Measurements from ENCODE around the gene AFTPH. TPM values are rescaled to one million over a fixed set of nuclear protein-coding genes. Genes with fewer than 3 reads are reported as not detected.
A peak's percentile ranks its signal among the peaks of the same experiment; 100 is the strongest.
"Not testable (repeated sequence)": the region's sequence is repeated elsewhere in the genome, so short reads cannot be mapped to it uniquely, and the experiment has no call there.

AFTPH gene
- total RNA-seq, 1 experiment from 2014 or later, result 19.0 TPM

DNA sequence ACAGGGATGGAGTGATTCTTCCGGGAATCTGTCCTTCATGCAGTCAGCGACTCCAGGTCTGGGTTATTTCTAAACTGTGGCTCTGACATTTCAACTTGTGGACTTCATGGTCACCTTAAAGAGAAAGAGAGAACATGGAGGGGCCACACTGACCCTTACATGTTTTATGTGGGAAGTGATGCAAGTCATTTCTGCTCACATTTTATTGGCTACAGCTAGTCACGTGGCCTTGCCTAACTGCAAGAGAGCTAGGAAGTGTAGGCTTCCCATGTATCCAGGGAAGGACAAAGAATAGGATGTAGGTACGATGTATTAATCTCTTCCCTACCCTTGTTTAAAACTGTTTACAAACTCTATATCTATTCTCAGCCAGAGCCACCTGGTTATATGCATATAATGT lies 30.3 kb upstream of the AFTPH start:
- no peak for DNase-seq (ENCODE audit: low read depth)

DNA sequence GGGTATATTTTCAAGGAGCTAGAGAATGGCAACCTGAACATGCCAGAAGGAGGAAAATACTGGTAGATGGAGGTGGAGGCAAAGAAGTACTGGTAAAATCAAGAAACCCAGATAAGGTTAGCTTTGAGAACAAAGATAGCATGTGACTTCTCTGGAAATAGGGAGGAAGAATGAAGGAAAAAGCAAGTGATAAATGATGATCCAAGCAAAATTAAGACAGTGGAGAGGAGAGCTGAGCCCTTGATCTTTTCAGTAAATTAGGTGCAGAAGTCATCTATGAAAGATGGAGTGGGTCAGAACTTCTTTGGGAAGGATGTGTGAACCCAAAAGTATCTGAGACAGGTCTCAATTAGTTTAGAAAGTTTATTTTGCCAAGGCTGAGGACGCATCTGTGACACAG lies 25.7 kb upstream of the AFTPH start:
- no peak for DNase-seq (ENCODE audit: low read depth)

DNA sequence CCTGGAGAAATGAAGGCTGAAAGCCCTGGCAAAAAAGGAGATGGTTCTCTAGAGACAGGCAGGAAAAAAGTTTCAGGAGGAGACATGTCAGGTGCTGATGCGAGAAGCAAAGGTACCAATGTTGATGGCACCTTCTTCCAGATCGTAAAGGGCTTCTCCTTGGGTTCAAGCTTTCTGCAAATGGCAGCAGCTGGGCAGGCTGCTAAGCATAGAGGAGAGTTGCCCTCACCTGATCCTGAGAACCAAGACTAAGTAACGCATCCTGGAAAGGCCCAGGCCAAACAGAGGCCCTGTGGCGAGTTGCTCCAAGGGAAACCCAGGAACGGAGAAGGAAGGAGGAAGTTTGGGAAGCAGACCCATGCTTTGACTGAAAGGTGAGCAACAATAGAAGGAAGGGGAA lies 23.6 kb upstream of the AFTPH start:
- no peak for DNase-seq (ENCODE audit: low read depth)

DNA sequence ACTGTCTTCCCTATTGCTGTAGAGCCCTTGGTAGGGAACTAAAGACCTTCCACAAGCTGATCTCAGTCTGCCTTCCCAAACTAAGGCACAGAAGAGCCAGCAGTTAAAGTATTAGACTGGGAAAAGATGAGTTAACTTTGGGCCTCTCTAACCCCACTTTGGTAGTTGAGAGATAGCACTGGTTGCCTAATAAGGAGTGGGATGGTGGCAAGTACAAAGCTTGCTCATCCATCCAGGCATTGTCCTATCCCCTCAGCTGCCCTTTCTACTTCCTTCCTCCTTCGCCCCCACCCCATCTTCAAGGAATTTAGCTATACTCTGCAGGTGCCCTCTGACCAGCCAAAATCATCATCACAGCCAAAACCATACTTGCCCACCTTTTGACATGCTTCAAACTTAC lies 22.2 kb upstream of the AFTPH start:
- no peak for DNase-seq (ENCODE audit: low read depth)

DNA sequence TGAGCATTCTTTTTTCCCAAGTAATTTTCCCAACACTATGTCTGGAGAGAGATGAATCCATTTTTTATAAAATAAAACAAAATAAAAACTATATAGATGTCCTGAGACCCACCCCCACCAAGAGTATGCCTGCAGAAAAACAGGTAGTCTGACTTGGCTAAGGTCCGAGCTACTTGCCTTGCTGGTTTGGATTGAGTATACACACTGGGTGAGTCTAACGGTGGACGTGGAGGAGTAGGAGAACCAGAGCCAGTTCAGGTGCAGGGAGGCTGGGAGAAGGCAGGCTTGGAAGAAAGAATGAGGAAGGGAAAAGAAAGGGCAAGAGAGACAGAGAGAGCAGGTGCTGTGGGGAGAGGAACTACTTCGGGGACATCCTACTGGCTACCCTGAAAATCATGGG lies 21.3 kb upstream of the AFTPH start:
- DNase-seq (ENCODE audit: low read depth), result no peak

DNA sequence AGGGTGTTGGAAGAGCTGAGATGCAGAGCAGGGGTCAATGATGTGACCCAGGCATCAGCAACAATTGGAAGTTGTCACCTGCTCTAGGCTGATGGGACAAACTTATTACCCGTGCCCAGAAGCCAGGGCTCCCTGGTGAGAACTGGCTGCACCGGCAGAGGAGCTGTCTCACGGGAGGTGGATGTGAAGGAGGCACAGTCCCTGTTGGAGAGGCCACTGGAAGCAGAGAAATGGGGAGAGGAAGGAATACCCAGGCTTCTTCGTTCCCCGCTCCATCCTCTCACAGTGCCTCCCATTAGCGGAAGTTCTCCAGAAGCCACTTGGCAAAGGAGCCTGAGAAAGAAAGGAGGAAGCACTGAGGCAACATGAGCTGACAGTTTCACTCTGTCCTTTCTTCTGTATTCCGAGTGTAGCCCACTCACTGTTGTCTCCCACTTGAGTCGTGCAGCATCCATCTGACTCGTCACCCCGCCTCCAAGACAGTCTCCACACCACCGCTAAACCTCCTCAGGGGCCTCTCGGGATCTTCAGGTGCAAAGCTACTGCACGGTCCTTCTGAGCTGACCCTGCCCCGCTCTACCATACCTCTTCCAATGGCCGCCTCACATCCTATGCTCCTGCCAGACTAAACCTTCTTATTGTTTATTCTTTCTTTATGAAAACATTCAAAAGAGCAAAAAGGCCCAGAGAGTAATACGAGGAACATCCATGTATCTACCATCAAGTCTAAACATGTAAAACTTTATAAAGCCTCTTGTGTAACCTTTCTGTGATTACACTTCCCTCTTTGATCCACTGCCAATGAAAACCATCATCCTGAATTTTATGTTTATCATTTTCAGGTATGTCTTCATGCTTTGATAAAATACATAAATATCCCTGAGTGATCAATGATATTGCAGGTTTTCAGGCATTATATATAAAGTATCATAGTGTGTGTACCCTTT lies 19.1 kb upstream of the AFTPH start:
- no peak for DNase-seq (ENCODE audit: low read depth)

DNA sequence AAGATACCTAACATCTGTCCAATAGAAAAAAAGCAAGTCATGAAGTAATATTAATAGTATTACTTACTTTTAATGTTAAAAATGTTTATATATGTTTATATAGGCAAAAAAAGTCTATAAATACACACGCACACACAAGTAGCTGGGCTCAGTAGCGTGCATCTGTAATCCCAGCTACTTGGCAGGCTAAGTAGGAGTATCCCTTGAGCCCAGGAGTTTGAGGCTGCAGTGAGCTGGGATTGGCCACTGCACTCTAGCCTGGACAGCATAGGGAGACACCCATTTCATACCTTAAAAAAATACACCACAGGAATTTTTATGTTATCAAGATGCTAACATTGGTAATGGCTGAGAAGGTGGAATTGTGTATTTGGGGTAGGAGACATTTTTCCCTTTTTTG lies 17.4 kb upstream of the AFTPH start:
- no peak for DNase-seq (ENCODE audit: low read depth)

DNA sequence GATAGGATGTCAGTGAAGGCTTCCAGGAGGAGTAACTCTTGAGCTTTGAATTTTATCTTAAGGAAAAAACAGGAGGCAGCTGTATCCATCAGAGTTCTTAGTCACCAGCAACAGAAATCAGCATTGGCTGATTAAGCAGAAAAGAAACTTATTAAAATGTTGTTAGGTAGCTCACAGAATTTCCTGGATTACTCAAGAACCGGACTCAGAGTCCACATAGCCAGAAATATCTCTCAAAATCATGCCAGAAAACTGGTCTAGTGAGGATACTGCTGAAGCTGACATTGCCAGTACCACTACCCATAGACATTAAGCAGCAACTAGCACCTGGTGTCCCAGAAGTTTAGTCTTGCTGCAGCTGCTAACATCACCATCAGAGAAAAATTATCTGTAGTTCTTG lies 10.1 kb upstream of the AFTPH start:
- no peak for DNase-seq (ENCODE audit: low read depth)

DNA sequence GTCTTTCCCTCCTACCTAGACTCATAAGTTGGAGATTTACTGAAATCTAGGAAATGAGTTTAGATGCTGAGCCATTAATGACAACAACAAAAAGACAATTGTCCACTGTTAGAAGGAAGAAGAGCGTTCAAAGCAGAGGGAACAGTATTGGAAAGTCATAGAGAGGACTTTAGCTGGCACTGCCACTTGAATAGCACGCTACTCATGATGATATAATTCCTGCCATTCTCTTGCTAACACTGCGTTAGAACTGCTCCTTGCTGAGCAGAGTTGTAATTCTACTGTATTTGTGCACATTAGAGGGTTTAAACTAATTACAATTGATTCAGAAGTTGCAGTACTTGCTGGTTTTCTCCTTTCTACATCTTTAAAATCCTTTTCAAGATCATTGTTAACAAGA lies 9.0 kb upstream of the AFTPH start:
- DNase-seq (ENCODE audit: low read depth), result no peak

DNA sequence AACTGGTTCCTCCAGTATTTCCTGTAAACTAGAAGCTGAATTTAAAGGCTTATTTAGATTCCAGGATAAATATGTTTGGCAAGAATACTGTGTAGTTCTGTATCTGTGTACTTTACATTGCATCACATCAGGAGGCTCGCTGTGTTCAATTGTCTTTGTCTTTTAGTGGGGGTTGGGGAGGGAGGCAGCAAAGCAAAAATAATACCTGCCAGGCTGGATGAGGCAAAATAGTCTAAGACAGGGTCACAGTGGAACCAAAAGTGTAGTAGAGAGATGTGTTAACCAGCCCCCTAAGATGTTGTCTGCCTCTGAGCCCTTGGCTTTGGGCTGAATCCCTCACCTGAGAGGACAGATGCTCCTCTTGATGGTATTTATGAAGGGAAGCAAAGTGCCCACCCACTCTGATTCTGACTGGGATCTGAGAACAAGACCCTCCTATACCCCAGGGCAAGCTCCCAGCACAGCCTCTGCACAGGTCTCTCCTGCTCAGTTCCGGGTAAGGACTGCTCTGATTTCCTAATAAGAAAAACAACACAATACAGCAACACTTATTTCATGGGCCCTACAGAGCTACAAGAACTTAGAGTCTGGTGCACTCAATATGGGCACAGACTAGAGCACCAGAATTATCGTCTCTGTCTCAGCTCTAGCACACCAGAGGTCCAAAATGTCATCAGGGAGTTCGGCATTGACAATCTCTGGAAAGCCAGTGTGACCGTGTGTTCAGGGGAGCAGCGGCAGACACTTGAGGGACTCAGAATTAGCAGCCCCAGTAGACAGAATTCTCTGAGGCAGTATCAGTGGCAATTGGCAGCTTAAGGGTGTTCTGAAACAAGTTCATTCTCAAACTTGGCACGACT lies 7.2 kb upstream of the AFTPH start:
- no peak for DNase-seq (ENCODE audit: low read depth)

DNA sequence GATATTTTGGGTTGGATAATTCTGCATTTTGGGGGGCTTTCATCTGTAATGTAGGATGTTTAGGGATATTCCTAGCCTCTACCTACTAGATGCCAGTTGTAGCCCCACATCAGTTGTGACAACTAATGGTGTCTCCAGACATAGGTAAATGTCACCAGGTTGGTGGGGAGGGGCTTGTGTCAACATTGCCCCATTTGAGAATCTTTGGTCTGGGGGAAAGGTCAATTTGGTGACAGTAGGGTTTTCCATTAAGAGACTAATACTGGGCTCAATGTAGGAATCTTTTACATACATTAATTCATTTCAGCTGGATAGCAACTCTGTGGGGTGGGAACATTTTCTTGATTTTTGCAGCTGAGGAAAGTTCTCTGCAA lies 6.6 kb upstream of the AFTPH start:
- DNase-seq (ENCODE audit: low read depth), result no peak

DNA sequence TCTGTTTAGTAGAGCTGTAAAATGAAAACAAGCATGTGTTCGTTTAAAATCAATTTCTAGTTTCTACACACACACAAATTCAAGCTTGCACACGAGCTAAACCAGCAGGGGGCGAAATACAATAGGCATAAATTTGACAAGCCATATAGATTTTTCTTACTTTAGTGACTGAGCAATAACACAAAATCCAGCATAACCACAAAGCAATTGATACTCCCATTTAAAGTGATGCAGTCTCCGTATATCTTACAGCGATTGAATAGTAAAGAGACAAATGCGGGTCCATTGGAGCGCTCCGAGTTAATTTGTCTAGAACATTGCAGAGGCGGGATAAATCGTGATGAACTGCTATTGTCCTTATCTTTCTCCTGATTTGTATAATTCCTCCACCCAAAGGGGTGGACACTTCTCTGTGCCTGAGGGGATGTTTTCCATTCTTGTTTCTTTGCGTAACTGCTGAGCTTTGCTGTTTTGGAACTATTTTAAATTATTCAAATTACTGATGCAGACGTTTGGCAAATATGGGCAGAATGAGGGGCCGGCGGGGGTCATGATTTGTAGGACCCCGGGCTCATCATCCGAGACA lies 1.2 kb upstream of the AFTPH start:
- peak; percentile 72 for DNase-seq (ENCODE audit: low read depth)

DNA sequence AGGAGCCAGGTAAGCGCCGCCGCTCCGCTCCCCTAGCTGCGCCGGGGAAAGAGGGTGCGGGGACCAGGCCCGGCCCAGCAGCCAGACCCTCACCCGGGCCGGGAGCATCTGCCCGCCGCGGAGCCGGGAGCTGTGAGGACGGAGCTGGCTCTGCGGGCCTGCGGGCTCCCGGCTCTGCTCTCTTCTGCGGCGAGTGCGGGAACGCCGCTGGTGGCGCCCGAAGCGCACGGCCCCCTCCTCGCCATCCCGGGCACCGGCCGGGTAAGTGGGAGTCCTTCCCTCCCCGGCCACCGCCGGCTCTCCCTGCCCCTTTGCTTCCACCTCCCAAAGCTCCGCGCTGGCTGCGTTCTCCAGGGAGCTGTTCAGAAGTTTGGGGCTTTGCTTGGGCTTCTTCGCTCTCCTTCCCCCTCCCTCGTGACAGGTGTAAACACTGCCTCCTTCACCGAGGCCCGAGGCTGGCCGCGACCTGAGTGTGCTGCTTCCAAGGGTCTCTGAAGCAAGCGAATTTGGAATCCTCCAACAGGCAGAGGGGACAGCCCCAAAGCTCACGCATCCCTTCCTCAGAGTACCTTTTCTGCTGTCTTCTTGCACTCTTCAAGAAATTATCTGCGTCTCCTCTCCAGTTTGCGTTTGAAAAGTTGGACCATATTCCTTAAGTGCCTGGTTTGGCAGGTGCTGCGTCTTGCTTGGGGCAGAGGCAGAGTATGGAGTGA lies 632 bp downstream of the AFTPH start:
- DNase-seq (ENCODE audit: low read depth), result peak; percentile 30

DNA sequence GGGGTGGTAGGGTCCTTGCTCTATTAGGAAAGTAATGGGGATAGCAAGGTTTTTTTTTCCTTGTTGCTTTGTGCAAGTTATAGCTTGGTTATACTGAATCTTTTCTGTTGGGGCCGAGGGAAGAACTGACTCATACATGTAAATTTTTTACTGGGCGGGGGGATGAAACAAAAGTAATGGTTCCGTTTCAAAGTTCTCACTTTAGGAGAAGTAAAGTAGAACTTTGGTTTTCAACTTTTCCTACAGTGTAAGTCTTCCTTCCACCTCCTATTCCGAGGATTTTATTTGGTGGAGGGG lies 1.1 kb downstream of the AFTPH start:
- peak; percentile 29 for DNase-seq (ENCODE audit: low read depth)

DNA sequence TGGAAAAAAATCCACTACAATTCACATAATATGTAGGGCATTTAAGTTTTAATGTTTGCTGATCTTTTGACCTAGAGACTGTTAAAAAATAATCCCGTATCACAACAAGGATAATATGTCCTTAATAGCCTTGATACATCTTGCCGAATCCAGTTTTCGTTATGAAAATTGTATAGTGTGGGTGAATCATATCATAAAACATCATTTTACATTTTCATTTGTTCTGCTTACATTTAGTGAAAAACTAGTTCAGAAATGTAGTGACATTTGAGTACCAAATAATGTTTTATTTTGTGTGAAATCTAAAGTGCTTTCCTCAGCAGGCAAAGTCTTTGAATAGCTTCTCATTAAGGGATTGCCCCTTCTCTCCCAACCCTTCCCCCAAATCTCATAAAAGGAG lies 1.9 kb downstream of the AFTPH start:
- no peak for DNase-seq (ENCODE audit: low read depth)

DNA sequence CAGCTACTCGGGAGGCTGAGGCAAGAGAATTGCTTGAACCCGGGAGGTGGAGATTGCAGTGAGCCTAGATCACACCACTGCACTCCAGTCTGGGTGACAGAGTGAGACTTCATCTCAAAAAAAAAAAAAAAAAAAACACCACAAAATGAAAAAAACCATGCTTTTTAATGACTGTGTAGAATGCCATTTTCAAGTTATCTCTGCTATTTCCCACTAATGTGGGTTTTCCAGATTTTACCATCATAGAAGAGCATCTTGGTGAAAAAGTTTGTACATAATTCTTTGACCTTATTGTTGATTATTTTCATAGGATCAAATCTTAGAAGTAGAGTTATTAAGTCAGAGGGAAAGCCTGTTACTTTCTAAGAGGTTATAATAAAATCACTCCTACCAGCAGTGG lies 6.8 kb downstream of the AFTPH start:
- DNase-seq (ENCODE audit: low read depth), result not testable (repeated sequence)

DNA sequence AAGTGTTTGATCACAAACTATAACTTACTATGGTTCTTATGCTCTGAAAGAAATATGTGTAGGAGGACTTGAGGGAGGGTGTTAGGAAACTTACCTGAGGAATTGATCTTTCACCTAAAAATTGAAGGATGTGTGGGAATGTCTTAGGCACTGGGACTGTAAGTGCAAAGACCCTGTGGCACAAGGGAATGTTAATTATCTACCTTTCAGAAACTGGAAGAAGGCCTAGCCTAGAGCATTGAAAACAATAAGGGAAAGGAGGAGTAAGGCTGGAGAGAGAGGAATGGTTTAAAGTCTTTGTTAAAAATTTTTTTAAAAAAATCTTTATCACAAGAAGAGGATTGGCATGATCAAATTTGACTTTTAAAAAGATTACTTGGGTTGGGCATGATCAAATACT lies 7.9 kb downstream of the AFTPH start:
- DNase-seq (ENCODE audit: low read depth), result no peak

DNA sequence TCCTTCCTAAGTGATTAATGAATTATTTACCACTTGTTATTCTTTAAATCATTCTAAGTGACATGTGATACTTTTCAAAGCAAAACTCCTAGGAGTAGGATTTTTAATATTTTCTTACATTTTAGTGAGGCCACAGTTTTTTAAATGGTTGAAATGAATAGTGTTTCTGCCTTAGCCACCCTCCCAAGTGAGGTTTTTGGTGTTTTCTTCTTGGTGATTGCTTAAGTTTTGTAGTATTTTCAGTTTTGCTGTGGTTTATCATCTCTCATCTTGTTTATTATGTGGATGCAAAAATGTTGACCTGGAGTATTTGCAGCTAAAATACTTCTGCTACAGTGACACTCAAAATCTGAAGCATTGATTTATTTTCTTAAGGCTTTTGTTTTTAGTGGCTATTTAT lies 9.8 kb downstream of the AFTPH start:
- DNase-seq (ENCODE audit: low read depth), result no peak

DNA sequence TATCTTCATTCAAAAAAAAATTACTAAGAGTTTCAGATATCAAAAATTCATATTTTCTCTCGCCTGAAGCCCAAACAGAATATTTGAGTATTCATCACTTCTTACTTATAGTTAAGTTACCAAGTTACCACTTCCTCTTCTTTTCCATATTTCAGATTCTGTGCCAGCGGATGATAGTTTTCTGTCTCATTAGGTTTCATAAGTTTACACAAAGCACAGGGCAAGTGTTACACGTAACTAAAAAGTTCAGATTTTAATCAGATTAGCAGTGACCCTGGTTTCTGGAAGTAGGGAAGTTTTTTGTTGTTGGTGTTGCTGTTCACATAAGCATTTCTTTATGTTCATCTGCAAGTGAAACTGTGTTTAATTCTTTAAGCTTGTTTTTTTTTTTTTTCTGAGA lies 10.2 kb downstream of the AFTPH start:
- no peak for DNase-seq (ENCODE audit: low read depth)

DNA sequence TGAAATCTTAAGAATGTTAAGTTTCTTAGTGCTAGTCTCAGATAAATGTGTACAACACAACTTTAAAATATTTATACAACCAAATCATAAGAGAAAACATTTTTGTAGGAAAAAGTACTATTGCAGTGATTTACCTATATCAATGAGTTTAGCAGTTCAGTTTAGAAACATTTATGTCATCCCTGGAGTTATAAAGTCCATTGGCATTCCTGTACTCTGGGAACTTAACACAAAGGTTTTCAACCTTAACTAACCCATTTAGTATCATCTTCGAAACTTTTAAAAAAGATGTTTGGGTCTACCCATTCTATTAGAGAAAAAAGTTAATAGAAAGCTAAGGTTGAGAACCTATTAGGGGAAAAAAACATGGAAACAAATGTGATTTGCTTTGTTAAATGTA lies 10.9 kb downstream of the AFTPH start:
- no peak for DNase-seq (ENCODE audit: low read depth)

DNA sequence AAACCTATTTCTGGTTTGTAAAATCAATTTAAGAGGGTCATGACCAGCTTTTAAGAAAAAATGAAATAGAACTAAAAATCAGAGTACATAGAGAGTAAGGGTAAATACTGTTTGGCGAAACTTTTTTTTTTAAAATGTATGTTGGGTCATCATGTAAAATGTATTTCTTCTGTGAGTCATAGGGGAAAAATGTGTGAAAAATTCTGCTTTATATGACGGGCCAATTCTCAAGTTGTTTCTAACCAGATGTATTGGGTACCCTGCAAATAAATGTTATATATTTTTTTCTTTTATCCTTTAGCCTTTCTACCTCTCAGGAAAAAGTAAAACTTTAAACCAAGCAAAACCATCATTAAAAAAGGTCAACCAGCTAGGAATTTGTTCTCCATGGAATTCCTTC lies 13.9 kb downstream of the AFTPH start:
- DNase-seq (ENCODE audit: low read depth), result no peak

DNA sequence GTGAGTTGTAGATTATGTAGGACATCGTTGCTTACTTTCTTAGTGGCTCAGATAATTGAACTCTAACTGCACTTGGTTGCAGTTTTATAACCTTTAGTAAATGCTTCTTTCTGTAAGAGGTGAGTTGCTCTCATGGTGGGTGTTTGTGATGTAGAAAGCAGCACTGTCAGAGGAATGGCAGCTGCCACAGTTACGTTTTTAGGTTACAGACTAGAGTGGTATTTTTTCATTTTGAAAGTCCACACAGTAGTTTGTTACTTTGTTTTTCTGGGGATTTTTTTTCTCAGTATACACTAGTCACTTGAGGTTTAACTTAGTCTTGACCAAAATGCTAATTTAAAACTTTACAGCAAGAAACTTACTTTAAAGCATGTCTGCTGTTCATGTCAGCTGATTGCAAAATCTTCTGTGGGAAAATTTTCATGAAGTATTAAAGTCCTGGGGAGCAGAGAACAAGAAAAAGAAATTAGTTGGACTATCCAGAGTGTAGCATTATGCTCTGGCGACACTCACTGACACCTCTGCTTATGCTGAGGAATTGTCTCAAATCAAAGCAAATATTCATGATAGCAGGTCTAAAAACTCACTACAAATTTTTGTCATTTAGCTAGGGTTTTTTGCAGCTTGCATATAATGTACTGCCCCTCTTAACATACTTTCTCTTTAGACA lies 14.8 kb downstream of the AFTPH start:
- no peak for DNase-seq (ENCODE audit: low read depth)

Measured in M059J (cell line).